Measurements from ENCODE around the gene LSM6.

Gene LSM6

DNA sequence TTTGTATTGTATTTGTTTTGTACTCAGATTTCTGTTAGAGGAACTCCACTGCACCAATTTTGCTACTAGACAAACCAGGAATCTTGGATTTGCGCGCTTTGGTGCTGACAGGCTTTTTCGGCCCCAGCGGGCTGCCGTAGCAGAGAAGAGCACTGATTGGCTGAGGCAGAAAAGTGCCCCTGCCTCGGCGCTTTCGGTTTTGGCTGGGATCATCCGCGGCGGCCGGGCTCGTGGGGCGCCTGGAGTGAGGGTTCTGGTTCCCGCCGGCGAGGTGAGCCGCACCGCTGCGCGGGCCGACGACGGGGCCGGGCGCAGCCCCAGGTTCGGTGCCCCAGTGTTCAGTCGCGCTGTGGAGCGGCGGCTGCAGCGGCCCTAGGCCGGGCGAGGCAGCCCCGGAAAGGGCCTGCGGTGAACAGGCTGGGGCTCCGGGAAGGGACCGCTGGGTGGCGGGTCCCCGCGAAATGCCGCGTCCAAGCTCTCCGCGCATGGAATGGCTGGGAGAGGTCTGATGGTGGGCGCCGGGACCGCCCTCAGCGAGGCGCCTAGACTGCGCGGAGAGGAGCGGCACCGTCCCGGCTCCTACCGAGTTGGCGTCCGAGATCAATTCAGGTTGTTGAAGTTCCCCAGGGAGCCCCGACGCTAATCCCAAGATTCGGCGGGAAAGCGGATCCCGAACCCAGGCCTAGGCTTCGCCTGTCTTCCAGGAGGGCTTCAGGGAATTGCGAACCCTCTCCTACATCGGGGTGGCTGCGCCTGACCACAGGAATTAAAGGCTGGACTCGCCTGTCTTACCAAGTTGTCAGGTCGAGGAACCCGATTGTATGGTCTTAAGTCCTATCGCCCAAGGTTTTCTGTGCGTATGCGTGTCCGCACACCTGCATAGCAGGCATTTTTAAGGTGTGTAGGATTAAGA is at the start of gene LSM6:
Gene LSM6, plus strand, starts transcription at position 178 of the 913 bp plus-strand sequence. CDS start 7,204 bp downstream, outside the sequence.
- H3K9me3 ChIP-seq, result no peaks in the 10 kb centered on the region
- DNase-seq, result peak; percentile 81 to 91
- peak within 1 kb of the TSS; percentile 89 to 97 for H3K27ac ChIP-seq
- H3K27me3 ChIP-seq, result no peaks in the 10 kb centered on the region
- intact Hi-C loops (cut with DNase I; ENCODE audit: low total_unique reads), result loop anchor here (10.0 kb wide), 2 partner anchors 231 to 561 kb away; partner anchors contain the start of gene MMAA
- H3K4me1 ChIP-seq, result peaks cover 0 to 35% (median 22%) of the 10 kb centered on the region in 4 donors
- TF ChIP-seq, protein P1, sequence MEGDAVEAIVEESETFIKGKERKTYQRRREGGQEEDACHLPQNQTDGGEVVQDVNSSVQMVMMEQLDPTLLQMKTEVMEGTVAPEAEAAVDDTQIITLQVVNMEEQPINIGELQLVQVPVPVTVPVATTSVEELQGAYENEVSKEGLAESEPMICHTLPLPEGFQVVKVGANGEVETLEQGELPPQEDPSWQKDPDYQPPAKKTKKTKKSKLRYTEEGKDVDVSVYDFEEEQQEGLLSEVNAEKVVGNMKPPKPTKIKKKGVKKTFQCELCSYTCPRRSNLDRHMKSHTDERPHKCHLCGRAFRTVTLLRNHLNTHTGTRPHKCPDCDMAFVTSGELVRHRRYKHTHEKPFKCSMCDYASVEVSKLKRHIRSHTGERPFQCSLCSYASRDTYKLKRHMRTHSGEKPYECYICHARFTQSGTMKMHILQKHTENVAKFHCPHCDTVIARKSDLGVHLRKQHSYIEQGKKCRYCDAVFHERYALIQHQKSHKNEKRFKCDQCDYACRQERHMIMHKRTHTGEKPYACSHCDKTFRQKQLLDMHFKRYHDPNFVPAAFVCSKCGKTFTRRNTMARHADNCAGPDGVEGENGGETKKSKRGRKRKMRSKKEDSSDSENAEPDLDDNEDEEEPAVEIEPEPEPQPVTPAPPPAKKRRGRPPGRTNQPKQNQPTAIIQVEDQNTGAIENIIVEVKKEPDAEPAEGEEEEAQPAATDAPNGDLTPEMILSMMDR (IDR thresholded peaks at IDR 0.05), result peak; percentile 16 to 24
- peak within 1 kb of the TSS; percentile 91 to 95 for H3K4me3 ChIP-seq
- H3K36me3 ChIP-seq, result no peaks in the 10 kb centered on the region

DNA sequence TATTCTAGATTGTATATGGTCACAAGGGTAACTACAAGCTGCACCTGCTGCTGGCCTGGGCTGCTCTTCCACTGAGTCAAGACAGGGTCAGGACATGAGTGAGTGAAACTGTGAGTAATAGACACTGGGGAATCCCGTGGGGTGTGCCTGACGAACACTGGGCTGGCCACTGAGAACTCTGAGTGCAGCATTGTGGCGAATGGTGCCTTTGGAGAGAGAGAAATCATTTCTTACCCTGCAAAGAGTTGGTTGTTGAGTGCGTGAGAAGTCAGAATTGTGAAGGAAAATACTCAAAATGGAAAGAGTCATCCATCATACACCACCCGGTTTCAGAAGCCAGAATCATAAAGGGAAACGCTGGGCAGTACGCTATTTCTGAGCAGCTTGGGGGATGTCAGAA is 43.1 kb upstream of the LSM6 start:
- intact Hi-C loops (cut with DNase I; ENCODE audit: low total_unique reads), result no loop called here
- Histone ChIP-seq H3K36me3 (no peaks in the 10 kb centered on the region), H3K4me1 (peaks cover 0 to 20% (median 13%) of the 10 kb centered on the region in 4 donors), H3K27ac (no peak overlapping the region), H3K27me3 (no peaks in the 10 kb centered on the region), H3K4me3 (no peak overlapping the region), H3K9me3 (no peaks in the 10 kb centered on the region)
- TF ChIP-seq, protein P1 (IDR thresholded peaks at IDR 0.05), result no peak
- no peak for DNase-seq

DNA sequence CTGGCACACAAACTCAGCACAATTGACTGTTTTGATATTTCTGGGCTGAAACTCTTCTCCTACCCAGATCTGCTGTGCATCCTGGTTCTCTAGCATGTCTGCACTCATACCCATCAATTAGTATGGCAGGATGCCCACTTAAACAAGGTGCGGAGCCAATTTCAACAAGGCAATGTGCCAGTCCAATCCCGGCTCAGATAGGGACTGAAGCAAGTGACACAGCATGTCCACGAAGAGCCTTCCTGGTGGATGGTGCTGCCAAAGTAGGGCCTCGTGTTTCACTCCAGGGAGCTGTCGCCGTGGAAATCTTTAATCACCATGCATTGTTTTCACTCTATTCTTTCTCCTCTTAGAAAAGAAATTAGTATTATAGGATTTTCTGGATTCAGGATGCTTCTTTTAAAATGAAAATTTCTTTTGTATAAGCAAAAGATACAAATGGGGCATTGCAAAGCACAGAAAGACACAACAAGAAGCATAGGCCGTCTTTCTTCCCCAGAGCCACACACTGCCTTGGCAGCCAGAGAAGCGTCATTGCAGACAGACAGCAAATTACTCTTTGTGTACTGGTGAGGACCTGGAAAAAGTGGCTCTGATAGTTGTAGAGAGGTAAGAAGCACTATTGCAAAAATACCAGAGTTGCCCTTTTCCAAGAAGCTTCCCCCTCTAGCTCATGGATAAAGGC is 40.6 kb upstream of the LSM6 start:
- TF ChIP-seq, protein P1 (IDR thresholded peaks at IDR 0.05), result no peak
- peaks cover 0 to 20% (median 13%) of the 10 kb centered on the region in 4 donors for H3K4me1 ChIP-seq
- no peaks in the 10 kb centered on the region for H3K36me3 ChIP-seq
- H3K4me3 ChIP-seq, result no peak overlapping the region
- no peak for DNase-seq
- intact Hi-C loops (cut with DNase I; ENCODE audit: low total_unique reads), result no loop called here
- H3K9me3 ChIP-seq, result no peaks in the 10 kb centered on the region
- H3K27me3 ChIP-seq, result no peaks in the 10 kb centered on the region
- H3K27ac ChIP-seq, result no peak overlapping the region

DNA sequence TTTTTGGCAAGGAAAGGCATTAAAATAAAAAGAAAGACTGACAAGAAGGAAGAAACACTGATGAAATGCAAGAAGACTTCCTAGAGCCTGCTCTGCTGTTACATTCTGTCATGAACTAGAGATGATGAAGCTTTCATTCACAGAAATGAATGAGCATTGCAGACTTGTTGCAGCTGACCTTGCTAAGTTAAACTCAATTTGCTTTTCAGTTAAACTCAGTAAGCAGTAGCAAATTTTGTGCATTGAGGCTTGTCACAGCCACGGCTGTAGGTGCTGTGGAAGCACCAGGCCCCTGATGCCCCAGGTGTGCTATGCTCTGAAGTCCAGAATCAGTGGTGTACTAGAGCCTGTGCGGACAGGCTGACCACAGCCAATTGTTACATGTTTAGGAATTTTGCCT is 39.6 kb upstream of the LSM6 start:
- Histone ChIP-seq H3K4me3 (no peak overlapping the region), H3K36me3 (no peaks in the 10 kb centered on the region), H3K27me3 (no peaks in the 10 kb centered on the region), H3K9me3 (no peaks in the 10 kb centered on the region), H3K27ac (no peak overlapping the region), H3K4me1 (peaks cover 0 to 20% (median 13%) of the 10 kb centered on the region in 4 donors)
- intact Hi-C loops (cut with DNase I; ENCODE audit: low total_unique reads), result no loop called here
- TF ChIP-seq, protein P1 (IDR thresholded peaks at IDR 0.05), result no peak
- no peak for DNase-seq

DNA sequence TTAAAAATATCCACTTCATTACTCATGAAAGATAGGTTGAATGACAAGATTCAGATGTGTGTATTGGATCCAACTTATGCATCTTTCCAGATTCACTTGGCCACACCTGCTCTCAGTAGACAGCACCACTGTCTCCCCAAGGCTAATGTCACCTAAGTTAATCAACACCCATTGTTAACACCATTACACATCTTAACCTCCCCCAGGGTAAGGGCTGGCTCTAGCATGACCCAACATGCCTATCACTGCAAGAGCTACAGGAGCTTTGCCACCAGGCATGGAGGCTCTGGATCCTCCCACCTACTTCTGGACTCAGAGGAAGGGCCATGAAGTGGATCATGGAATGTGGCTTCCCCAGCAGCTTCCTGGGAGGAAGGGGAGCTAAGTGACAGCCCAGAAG is 32.8 kb upstream of the LSM6 start:
- no peaks in the 10 kb centered on the region for H3K36me3 ChIP-seq
- intact Hi-C loops (cut with DNase I; ENCODE audit: low total_unique reads), result no loop called here
- DNase-seq, result no peak
- H3K9me3 ChIP-seq, result no peaks in the 10 kb centered on the region
- H3K27me3 ChIP-seq, result no peaks in the 10 kb centered on the region
- no peaks in the 10 kb centered on the region for H3K4me1 ChIP-seq
- H3K4me3 ChIP-seq, result no peak overlapping the region
- TF ChIP-seq, protein P1 (IDR thresholded peaks at IDR 0.05), result no peak
- H3K27ac ChIP-seq, result no peak overlapping the region
